HG02852 (cell line): ENCODE data around the gene PPP1R3F.
A peak's percentile ranks its signal among the peaks of the same experiment; 100 is the strongest.

Source experiments
- ATAC-seq: cut with Tn5 transposase; IDR thresholded peaks from one replicate; pipeline ENCODE4 v1.9.1; 2021; ENCODE audit warnings: mild to moderate bottlenecking, moderate library complexity; ENCODE audit not compliant: unreplicated experiment

The PPP1R3F gene

GRCh38 chrX:49269767-49270248 is at the start of gene PPP1R3F:
TSS of gene PPP1R3F (plus strand) at chrX:49269793. CDS start at chrX:49269870, 77 bp downstream.
- peak; percentile 15 for ATAC-seq

- no peak for ATAC-seq
These were observed 49.5 kb upstream of the PPP1R3F start for GRCh38 chrX:49220100-49220499.

- no peak for ATAC-seq
These were observed 47.7 kb upstream of the PPP1R3F start for GRCh38 chrX:49221868-49222267.

GRCh38 chrX:49225858-49226257 is 43.7 kb upstream of the PPP1R3F start:
- no peak for ATAC-seq

- no peak for ATAC-seq
These were observed 42.6 kb upstream of the PPP1R3F start for GRCh38 chrX:49226946-49227345.

GRCh38 chrX:49227726-49228125 is 41.9 kb upstream of the PPP1R3F start:
- ATAC-seq: no peak

- no peak for ATAC-seq
These were observed 41.4 kb upstream of the PPP1R3F start for GRCh38 chrX:49228185-49228584.

GRCh38 chrX:49230500-49231232 is 38.9 kb upstream of the PPP1R3F start:
- peak; percentile 55 for ATAC-seq

- ATAC-seq: no peak
These were observed 38.1 kb upstream of the PPP1R3F start for GRCh38 chrX:49231333-49232000.

GRCh38 chrX:49232525-49232924 is 37.1 kb upstream of the PPP1R3F start:
- ATAC-seq: no peak

GRCh38 chrX:49233176-49233575 is 36.4 kb upstream of the PPP1R3F start, which contains the start of gene CACNA1F:
TSS of gene CACNA1F (minus strand) at chrX:49233340. CDS start at chrX:49233309, 31 bp downstream.
- no peak for ATAC-seq

- no peak for ATAC-seq
These were observed 35.6 kb upstream of the PPP1R3F start for GRCh38 chrX:49233887-49234555.

GRCh38 chrX:49237060-49237459 is 32.5 kb upstream of the PPP1R3F start:
- no peak for ATAC-seq

GRCh38 chrX:49238735-49239134 is 30.9 kb upstream of the PPP1R3F start:
- no peak for ATAC-seq

GRCh38 chrX:49242545-49243066 is 27.0 kb upstream of the PPP1R3F start:
- ATAC-seq: no peak

- no peak for ATAC-seq
These were observed 26.4 kb upstream of the PPP1R3F start for GRCh38 chrX:49243166-49243565.

GRCh38 chrX:49244207-49244606 is 25.4 kb upstream of the PPP1R3F start:
- ATAC-seq: no peak

- ATAC-seq: no peak
These were observed 23.1 kb upstream of the PPP1R3F start for GRCh38 chrX:49246541-49246940.

- no peak for ATAC-seq
These were observed 22.2 kb upstream of the PPP1R3F start for GRCh38 chrX:49247346-49247745.

- ATAC-seq: no peak
These were observed 21.4 kb upstream of the PPP1R3F start for GRCh38 chrX:49247916-49248811.
